LNCaP clone FGC (cell line): Measurements from ENCODE around the gene CCNE1.
A peak's percentile ranks its signal among the peaks of the same experiment; 100 is the strongest.

Experiments used
- DNase-seq: peaks from one replicate; pipeline ENCODE4 v3.0.0-alpha.2; 2011; ENCODE audit warnings: low read depth
- H3K4me3 ChIP-seq: 2 replicates; pipeline ENCODE4 v1.5.1; 2011; ENCODE audit warnings: mild to moderate bottlenecking, low read depth, low read length, control low read depth
- CTCF ChIP-seq: IDR thresholded peaks from 2 replicates; pipeline ENCODE4 v1.5.1; 2012; ENCODE audit warnings: mild to moderate bottlenecking; ENCODE audit not compliant: control insufficient read depth, insufficient read depth; ENCODE audit errors: extremely low read depth

Gene CCNE1

GRCh38 chr19:29844891-29845573 lies 33.2 kb downstream of the CCNE1 start:
- TF ChIP-seq CTCF: no peak
- H3K4me3 ChIP-seq: peak overlapping the region; percentile 93
- peak; percentile 81 for DNase-seq

DNA sequence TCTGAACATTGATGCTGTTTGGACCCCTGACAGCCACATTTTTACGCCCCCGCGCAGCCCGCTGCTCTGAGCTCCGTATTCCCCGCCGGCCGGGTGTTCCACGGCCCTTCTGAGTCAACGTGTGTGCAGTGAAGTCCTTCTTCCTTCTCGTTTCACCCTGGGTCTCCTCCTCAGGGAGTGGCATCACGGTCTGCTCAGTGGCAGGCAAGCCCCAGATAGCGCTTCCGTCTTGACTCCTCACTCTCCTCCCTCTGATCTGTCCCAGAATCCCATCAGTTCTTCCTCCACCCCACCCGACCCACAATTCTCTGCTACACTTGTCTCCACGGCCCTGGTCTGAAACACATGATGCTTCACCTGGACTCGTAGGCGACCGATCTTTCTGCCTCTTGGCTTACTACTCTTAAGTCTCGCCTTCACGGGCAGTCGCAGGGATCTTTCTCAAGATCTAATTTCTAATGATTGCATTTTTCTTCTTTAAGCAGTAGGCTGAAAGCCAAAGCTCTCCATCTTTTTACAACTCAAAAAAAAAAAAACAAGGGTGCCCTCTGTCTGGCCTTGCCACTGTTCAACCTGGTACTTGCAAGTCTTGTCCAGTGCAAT lies 33.9 kb downstream of the CCNE1 start:
- no peak for TF ChIP-seq CTCF
- peak overlapping the region; percentile 93 for H3K4me3 ChIP-seq
- DNase-seq: peak; percentile 13

DNA sequence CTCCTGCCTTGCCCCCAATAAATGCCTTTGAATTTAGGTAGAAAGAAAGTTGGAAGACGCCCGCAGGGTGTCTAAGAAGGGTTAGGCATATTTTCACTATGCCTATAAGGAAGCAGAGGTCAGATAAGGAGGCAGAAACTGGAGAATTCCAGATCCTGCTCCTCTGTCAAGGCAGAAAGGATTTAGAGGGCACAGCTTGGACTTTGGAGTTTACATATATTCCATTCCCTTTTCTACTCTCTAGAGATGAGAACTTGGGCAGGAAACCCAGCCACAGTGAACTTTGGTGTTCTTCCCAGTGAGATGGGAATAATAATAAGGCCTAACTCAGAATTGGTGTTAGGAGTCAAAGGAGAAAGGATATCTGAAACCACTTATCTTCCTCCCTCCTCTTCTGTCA lies 37.4 kb downstream of the CCNE1 start:
- DNase-seq: no peak
- TF ChIP-seq CTCF: no peak
- H3K4me3 ChIP-seq: no peak overlapping the region

- no peak for DNase-seq
- no peak for TF ChIP-seq CTCF
Measured at GRCh38 chr19:29850482-29850881, 38.7 kb downstream of the CCNE1 start.

DNA sequence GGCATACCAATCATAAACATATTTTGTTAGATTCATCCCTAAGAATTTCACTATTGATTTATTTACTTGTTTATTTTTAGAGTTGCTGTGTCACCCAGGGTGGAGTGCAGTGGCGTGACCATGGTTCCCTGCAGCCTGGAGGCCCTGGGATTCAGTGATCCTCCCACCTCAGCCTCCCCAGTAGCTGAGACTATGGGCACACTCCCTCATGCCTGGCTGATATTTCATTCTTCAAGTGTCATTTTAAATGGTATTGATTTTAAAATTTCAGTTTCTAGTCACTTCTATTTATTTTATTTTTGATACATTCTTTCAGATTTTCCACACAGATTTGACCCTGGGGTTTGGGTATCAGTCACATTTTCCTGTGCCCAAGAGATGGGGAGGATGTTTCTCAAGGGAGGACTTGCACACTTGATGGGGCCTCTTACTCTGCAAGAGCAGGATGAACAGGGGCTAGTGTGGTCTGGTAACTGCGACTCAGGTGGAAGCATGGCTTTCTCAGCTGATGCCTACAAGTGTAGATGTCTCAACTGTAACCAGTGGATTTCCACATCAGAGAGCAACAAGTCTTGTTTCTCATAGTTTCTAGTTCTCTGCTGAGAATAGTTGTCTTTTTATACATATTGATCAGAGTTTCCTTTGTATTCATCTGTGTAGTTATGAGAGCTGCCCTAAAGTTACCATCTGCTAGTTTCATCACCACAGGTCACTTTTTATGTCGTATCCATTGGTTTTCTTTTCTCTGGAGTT lies 40.2 kb downstream of the CCNE1 start:
- no peak for TF ChIP-seq CTCF
- no peak overlapping the region for H3K4me3 ChIP-seq
- DNase-seq: no peak

More at GRCh38 chr19:29850482-29850881, 38.7 kb downstream of the CCNE1 start:
- no peak overlapping the region for H3K4me3 ChIP-seq

- DNase-seq: no peak
- no peak for TF ChIP-seq CTCF
- no peak overlapping the region for H3K4me3 ChIP-seq
Measured at GRCh38 chr19:29854033-29854432, 42.2 kb downstream of the CCNE1 start.
